ENCODE data around the gene METTL1.
"Not testable (repeated sequence)": the region's sequence is repeated elsewhere in the genome, so short reads cannot be mapped to it uniquely, and the experiment has no call there.

Gene METTL1

DNA sequence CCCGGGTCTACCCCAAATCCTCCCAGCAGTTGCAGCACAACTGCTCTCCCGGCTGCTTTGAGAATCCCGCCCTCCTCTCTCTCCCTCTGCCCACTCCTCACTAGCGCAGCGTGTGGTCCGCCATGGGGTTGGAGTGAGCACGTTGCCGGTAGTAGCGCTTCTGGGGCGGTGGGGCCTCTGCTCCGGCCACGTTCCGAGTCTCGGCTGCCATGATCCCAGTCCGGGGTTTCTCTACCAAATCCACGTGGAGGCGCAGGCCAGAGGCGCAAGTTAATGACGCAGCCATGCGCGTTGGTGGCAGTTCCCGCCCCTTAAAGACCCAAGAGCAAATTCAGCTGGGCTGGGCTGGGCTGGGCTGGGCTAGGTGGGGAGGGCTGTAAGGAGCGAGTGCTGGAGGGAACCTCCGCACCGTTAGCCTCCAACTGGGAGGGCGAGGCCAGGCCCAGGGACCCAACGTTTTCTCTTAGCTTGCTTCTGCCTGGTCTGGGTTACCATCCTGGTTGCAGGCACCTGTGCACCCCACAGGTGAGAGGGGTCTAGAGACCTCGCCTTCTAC is at the start of gene METTL1:
Gene METTL1, minus strand, starts transcription at position 233 of the 556 bp plus-strand sequence. Its CDS starts 22 bp downstream, at position 211.
- DNase-seq (ENCODE audit: low spot score) (peak; percentile 87), FAIRE-seq (no peak)

DNA sequence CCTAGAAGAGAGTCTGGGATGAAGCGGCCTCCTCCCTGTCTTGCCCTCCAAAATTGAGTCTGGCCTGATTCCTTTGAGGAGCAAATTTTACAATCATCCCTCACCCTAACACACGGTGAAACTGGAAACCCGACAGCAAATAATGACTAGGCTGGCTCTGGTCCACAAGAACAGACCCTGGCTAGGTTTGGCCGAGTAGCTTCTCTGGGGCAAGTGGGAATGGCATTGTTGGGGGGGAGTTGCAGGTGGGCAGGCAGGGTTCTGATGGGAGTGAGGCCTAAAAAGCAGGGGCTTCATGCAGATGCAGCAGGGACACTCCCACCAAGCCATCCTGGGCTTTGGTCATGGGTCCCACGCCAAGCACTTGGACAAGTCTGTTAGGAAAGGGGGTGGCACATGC is 49.1 kb upstream of the METTL1 start:
- FAIRE-seq; DNase-seq (ENCODE audit: low spot score): not testable (repeated sequence)

DNA sequence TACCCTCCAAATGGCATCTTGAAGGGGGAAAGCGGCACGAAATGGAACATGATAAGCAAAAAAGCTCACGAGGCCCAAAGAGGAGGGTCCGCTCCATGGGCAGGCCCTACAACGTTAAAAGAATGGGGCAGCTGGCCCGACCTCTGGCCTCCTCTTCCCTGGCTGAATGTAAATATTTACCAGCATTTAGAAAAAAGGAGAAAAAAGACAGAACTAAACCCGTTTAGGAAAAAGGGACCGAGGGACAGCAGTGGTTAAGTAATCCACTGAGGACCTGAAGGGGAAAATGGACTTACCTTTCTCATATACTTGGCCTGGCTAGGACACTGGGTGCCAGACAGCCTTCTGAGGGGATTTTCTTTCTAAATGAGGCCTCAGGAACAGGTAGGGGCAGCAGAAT is 48.2 kb upstream of the METTL1 start:
- not testable (repeated sequence) for FAIRE-seq; DNase-seq (ENCODE audit: low spot score)

DNA sequence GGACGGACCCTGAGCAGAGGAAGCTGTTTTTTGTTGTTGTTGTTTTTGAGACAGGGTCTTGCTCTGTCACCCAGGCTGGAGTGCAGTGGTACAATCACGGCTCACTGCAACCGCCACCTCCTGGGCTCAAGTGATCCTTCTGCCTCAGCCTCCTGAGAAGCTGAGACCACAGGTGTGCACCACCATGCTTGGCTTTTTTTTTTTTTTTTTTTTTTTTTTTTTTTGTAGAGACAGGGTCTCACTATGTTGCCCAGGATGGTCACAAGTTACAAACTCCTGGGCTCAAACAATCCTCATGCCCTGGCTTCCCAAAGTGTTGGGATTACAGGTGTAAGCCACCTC is 46.1 kb upstream of the METTL1 start:
- FAIRE-seq; DNase-seq (ENCODE audit: low spot score): not testable (repeated sequence)

DNA sequence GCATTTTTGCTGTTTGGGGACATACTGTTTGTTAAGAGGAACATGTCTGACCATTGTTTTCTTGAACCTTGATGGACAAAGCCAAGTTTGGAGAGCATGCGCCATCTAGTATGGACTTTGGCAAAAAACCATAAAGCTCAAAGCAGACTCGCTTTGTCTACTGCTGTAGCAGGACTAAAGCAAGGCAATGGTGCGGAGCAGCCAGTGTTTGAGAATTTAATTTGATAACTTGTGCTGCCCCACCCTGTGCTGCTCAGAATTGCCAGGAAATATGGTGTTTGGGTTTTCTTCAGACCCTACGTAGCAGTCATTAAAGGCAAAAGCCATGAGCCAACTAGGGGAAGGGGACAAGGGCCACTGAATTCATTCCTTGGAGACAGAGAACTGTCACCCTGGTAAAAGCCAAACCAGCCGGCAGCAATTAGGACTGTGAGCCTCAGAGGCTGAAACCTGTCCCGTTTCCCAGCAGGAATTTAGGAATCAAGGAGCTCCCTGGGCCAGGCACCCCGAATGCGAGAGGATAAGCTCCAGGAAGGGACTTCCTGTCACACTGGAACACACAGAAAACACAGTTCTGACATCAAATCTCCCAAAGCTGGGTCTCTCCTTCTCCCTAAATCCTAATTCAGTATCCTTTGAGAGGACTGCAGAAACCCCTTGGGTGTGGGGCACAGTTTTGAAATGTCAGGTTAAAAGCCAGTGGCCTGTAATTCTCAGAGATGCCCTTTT is 45.5 kb upstream of the METTL1 start:
- no peak for FAIRE-seq
- no peak for DNase-seq (ENCODE audit: low spot score)

DNA sequence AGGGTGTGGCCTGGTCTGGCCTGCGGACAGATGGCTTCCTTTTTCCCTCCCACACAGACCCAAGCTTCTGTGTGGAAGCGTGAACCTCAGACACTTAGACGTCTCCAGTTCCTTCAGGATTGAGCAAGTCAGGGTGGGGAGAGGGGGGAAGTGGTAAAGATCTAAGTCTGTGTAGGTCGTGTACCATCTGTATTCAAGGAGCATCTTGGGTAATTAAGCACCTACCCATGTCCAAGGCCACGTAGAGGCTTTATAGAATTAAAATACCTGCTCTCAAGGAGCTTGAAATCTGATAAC is 44.9 kb upstream of the METTL1 start:
- DNase-seq (ENCODE audit: low spot score): no peak
- FAIRE-seq: no peak

DNA sequence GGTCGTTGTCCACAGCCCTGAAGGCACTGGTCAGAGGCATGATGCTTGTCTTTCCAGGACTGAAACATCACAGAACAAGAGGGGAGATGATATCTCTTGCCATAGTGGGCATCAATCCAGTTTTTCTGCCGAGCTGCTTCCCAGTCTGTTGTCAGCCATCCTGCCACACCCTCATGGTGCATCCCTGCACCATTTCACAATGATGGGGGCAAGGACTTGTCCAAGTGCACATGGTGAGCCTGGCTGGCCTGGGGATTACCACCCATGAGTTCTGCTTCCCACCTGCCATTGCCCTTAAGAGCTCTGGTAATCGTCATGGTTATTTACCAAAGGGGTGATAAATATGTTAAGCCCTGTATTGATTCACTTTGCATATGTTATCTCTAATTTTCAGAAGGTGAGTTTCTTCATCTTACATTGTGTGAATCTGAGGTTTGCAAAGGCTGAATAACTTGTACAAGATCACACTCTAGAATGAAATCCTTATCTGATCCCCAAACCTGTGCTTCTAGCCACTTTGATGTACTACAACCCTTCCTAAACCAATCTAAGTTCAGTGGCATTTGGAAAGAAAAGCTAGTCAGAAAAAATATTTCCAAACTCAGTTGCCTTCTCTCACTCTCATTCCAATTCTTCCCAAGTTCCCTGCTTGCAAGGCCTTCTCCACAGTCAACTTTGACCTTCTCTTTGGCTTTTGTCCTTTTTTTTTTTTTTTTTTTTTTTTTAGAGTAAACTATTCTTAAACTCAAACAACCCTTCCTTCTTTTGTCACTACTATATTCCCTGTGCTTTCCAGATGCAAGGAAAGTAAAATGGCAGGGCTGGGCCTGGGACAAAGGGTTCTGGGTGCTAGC is 44.3 kb upstream of the METTL1 start:
- FAIRE-seq: no peak
- no peak for DNase-seq (ENCODE audit: low spot score)

DNA sequence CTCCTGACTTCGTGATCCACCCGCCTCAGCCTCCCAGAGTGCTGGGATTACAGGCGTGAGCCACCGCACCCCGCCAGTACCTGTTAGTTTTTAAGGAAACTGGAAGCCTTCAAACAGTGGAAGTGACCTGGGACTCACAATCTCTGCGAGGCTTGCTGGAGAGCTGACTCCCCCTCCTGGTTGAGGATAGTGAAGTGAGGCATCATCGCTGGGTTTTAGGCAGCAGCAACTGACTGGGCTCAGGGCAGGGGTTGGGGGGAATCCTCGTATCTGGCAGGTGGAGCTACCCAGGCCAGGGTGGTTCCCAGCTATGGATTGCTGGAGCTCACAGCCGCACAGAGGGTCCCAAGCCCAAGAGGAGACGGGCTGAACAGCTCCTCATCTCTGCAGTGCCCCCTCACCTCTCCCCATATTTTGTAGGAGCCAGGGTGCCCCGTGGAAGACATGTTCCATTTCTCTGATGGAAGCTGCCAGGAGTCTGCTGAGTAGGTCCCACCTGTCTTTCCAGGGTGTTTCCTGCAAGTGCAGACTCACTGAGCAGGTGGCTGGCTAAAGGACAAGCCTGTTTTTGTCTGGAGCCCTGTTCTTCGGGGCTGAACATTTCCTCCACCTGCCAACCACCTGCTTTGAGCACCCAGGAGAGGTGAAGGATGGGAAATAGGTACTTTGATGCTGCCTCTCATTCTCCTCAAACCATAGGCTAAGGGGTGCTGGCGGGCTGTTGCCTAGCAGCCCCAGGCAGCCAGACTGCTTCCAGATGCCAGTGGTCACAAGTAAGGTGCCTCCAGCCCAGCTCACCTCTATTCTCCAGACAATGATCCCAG is 43.5 kb upstream of the METTL1 start:
- FAIRE-seq (no peak), DNase-seq (ENCODE audit: low spot score) (no peak)

DNA sequence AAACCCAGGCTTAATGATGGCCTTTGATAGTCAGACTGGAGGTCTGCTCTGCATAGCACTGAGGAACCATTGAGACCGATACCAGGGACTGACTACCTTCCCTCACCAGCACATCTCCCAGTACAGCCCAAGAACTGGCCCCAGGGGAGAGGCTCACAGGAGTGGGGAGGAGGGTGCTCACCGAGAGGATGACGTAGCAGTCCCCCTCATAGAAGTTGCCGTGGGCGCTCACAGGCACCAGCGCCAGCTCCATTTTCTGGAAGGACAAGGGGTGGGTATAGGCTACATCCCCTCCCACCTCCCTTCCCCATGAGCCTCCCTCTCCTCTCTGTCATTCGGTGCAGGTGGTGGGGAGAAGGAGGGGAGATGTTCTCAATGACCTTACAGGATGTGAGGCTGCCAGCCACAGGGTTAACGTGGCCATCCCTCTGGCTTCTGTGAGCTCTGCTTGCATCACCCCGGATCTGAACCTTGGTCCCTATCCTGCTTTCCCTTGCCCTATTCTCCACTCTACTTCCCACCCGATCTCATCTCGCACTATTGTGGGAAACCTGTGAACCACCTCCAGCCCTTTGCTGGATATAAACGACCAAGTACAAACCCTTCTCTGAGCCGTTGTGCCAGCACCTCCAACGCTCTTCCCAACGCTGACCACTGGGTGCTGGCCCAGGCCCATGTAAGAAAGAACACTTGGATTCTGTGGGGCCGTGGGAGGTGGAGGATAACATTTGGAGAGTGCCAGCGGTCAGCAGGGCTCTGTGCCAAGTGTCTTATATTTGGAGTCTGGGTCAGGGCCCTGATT is 42.3 kb upstream of the METTL1 start:
- FAIRE-seq (no peak), DNase-seq (ENCODE audit: low spot score) (no peak)

DNA sequence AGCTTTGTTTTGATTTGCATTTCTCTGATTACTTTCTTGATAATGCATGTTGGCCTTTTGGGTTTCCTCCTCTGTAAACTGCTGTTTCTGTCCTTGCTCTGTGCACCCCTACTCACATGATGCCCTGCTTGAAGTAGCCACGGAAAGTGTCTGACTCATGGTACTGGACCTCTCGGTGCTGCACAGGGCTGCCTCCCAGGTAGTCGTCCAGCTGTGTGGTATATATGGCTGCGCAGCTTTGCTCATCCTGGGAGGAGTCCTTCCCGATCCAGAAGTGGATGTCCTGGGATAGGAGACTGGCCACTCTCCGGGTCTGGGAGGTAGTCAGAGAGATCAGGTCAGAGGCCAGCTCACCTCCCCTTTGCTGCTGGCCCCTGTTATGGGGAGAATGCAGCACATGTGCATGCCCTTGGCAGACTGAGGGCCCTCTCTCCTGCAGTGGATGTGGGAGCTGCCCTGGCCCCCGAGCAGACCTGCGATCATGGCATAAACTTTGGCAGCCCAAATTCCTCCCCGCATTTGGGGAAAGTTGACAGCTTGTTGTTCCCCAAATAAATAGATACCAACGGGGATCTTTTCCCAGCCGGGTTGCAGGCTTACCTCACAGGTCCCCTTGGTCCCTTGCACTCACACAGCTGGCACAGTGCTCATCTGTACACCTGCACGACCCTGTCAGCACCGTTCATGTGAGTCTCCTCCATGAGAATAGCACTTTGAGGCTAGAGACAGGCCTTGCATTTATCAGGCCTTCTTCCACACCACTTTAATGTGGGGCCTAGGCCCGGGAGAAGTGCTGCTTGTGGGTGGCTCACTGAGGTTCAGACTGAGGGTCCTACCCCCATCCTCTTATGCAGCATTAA is 41.4 kb upstream of the METTL1 start:
- FAIRE-seq (no peak), DNase-seq (ENCODE audit: low spot score) (no peak)

DNA sequence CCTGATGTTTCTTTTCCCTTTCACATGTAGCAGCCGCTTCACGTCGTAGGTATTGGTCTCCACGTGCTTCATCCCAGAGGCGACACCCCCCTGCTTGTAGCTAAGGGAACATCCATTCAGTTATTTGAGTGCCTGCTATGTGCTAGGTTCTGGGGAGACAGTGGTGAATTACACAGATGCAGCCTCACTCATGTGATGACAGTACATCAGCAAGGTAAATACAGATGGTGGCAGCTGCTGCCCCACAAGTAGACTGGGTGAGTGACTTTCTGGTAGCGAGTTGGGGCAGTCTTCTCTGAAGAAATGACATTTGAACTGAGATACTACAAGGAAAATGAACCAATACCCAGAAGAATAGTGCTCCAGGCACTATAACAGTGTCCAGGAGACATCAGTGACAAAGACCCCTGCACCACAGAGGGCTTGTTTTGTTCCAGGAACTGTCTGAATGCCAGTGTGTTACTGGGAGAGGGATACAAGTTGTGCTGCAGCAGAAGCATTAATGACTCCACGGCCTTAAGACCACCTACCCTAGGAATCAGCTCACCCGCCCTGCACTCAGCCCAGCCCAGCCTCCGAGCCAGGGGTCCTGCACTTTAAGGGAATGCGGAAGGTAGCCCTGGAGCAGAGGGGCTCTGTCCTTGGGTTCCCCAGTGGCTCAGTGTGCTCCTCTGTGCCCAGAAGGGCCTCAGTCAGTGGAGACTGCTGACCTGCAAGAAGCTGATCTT is 39.3 kb upstream of the METTL1 start:
- no peak for DNase-seq (ENCODE audit: low spot score)
- no peak for FAIRE-seq

DNA sequence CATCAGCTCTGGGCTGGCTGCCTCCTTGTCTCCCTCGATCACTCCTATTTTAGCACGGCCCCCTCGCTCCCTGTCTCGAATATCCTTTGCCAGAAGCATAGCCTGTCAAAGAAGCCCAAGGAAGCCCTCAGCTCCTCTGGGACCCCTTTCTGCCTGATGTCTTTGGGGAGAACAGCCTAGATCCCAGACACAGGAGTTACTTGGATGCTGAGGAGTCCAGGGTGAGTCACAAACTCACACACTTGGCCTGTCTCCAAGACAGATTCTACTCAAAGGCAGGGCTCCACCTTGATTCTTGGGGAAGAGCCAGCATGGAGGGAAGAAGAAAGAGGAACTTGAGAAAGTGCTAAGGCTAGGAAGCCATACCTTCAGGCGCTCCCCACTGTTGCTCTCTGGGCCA is 38.5 kb upstream of the METTL1 start:
- FAIRE-seq: no peak
- DNase-seq (ENCODE audit: low spot score): peak; percentile 23

DNA sequence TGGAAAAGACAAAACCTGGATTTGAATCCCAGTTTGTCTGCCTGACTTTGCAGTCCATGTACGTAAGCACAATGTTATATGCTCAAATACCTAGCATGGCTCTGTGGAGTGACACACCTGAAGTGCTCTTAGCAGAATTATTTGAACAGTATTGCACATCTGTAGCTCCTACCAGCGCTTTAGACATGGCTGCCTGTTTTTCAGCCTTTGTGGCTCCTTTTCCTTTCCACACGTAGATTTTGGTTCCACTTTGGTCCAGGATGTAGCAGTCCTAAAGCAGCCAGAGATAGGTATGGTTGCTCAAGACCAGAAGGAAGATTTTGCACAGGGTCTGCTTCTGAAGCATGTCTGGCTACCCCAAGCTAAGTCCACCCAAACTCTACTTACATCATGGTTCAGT is 37.5 kb upstream of the METTL1 start:
- FAIRE-seq: no peak
- DNase-seq (ENCODE audit: low spot score): no peak

DNA sequence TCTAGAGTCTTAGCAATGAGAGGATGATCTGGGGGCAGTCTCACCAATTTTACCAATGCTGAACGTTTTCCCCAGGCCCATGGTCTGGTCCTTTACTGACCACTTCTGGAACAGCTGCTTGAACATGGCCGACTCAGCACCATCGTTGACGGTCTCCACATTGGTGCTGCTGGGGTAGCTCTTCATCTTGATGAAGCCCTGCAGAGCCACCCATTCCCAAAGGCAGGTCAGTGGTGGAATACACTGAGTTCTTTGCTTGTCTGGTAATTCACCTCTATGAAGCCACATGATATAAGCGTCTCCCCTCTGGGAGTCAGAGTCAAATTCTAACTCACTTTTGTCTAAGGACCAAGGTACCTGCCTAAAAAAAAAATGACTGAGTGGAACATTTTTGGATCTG is 36.4 kb upstream of the METTL1 start:
- DNase-seq (ENCODE audit: low spot score) (no peak), FAIRE-seq (no peak)

DNA sequence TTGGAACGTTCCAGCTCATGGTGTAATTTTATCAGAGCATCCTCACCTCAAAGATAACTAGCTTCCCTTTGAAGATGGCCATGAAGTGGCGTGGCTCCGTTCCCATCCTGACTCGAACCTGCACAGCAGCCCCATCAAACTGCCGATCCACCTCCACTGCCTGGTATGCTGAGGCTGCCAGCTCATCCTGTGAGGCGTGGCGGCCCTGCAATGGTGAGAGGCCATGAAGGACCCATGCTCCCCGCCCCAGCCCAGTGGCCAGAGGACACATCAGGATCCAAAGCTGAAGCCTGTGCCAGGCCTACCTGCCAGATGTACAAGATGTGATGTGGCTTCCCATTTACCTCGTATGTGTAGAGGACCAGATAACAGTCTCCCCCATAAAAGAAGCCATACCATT is 35.4 kb upstream of the METTL1 start:
- DNase-seq (ENCODE audit: low spot score) (no peak), FAIRE-seq (no peak)

DNA sequence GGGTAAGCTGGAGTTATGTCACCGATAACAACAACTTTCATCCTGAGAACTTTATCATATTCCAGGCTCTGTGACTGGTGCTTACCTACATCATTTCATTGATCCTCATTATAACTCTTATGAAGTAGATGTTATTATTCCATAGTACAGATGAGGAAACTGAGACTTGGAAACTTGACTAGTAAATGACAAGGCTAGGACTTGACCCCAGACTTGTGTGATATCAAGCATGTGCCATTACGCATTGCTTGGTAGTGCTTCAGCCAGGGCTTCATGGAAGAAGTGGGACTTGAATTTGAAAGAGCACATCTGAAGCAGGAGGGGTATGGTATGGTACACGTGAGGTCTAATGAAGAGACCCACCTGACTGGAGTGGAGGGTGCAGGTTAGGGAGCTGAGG is 34.8 kb upstream of the METTL1 start:
- DNase-seq (ENCODE audit: low spot score): no peak
- no peak for FAIRE-seq

DNA sequence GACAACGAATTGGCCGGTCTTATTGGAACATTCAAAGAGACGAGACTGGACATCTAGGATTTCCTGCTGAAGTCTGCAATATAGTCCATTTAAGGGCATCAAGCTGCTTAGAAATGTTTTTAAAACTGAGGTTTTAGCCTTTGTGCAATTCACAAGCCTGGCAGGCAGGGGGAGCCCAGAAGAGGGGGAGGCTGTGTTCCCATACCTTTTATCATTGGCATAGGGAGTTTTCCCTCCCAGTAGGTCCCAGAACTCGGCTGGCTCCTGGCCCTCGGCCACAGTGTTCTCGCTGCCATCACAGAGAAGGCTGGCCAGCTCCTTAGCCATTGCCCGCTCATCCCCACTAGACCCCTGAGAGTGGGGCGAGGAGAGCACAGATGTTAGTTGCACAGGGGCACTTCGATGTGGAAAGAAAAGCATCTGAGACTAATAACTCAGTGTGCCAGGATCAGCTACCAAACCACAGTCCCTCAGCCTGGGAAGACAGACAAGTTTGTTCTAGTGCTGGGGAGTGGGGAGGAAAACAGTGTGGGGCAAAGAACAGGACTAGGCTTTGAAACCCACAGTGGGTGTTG is 31.5 kb upstream of the METTL1 start:
- DNase-seq (ENCODE audit: low spot score) (peak; percentile 9), FAIRE-seq (no peak)

DNA sequence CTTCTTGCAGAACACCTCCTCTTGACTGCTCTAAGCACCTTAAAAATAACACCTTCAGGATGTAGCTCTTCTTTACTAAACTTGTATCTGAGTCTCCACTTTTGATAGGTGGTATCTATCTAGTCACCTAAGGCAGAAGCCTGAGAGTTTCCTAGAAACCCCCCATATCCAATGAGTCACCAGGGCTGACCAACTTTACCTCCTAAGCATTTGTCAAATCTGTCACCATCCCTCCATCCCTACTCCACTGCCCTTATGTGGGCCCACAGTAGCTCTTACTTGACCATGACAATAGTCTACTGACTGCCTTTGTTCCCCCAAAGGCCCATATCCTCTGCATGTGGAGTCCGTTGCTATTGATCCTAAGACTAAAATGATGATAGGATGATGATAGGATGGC is 30.7 kb upstream of the METTL1 start:
- FAIRE-seq: no peak
- DNase-seq (ENCODE audit: low spot score): no peak

DNA sequence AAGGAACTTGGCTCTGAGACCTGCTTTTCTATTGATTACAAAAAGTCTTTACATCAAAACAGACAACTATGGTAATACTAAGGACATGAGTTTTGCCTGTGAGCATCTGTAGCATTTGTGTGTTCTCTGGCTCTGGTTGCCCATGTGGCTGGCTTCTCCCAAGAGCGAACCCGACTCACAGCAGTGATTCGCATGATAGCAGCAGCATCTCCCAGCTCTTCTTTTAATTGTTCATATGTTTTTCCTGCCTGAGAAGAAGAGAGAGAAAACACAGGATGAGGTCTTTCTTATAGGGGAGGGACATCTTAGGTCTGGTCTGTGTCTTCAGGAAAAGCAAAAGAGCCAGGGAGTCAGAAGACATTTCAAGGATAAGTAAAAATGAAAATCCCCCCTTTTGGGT is 29.1 kb upstream of the METTL1 start:
- DNase-seq (ENCODE audit: low spot score) (no peak), FAIRE-seq (no peak)
